UCSD-AML1 (cell line): ENCODE measurements around the gene IFRD1.
"Not testable (repeated sequence)": the region's sequence is repeated elsewhere in the genome, so short reads cannot be mapped to it uniquely, and the experiment has no call there.

Source experiments
- DNase-seq: peaks from one replicate; lab custom pipeline; 2025; ENCODE audit not compliant: unreplicated experiment; lab: John Stamatoyannopoulos, UW

Gene IFRD1

DNA sequence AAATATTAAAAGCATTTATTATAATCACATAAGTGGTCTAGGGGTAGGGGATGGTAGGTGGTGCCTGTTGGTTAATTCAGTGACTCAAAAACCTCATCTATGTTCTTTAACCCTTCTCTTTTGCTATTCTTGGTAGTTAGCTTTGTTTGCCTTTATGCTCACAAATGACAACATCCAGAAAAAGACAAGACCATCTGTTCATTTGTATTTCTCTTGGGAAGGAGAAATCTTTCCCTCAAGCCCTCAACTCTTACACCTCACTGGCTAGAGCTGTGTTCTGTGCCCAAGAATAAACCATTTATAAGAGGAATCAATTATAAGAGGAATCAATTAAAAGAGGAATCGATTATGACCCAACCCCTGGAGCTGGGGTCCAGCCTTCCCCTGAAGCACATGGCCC, 10.8 kb upstream of the IFRD1 start:
- DNase-seq: no peak

DNA sequence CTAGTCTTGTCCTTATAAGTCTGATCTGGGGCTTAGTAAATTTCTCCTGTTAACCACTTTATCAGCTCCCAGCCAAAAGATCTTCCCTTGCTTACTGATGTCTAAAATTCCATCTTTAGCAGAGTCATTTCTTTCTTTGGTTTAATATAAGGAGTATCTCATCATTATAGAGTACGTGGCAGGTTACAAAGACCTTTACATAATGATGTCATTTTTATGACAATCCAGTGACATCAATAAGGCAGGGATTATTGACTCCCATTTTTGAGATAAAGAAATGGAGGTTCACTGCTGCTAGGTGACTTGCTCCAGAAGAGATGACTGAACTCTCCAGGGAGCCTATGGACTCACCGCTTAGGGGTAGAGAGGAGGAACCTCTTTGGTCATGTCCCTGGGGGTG, 8.1 kb upstream of the IFRD1 start:
- no peak for DNase-seq

GRCh38 chr7:112444505-112444904, 5.8 kb upstream of the IFRD1 start:
- no peak for DNase-seq

GRCh38 chr7:112446431-112446830, 3.8 kb upstream of the IFRD1 start:
- no peak for DNase-seq

- DNase-seq: no peak
Observed at GRCh38 chr7:112447406-112447805, 2.9 kb upstream of the IFRD1 start.

GRCh38 chr7:112448381-112448780, 1.9 kb upstream of the IFRD1 start:
- no peak for DNase-seq

DNA sequence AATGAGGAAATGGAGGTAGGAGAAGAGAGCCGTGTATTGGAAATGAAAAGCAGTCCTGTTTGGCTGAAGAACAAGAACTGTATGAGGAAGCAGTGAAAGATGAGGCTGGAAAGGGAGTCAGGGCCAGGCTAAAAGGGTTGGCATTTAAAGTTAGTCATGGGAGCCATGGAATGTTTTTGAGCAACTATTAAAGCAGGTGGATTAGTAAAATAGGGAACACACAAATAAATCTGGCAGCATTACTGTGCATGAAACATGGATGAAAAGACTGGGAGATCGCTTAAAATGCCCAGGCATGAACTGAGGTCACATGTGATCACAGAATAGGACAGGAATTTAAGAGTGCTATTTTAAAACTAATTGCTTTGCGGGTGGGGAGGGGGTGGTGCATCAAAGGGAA, 1.4 kb upstream of the IFRD1 start:
- DNase-seq: no peak

- no peak for DNase-seq
Observed at GRCh38 chr7:112449353-112449752, 907 bp upstream of the IFRD1 start.

GRCh38 chr7:112450807-112451761, 824 bp downstream of the IFRD1 start:
- peak; percentile 80 for DNase-seq

DNA sequence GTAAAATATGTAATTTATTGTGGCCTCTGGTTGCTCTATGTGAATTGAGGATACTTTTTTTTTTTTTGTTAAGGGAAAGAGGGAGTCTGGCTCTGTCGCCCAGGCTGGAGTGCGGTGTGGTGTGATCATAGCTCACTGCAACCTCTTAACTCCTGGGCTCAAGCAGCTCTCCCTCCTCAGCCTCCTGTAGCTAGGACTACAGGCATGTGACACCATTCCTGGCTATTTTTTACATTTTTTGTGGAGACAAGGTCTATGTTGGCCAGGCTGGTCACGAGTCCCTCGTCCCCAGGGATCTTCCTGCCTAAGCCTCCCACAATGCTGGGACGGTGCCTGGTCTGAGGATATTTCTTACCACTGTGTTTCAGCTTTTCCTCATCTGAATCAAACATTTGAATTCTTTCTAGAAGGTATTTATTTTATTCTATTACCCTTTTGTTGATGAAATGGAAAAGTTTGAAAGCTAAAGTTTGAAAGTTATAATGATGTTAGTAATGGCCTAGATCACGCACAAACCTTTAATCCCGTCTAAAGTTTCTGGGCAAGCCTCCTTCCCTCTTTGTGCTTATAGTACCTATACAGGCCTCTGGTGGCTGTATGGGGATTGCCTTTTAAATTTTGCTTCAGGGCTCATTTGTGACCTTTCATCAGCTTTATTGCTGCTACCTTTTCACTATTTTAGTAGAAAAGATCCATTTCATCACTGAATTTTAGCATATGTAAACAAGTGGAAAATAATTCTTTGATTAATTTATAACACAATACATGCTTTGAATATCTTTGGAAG, 2.0 kb downstream of the IFRD1 start:
- peak; percentile 10 for DNase-seq

DNA sequence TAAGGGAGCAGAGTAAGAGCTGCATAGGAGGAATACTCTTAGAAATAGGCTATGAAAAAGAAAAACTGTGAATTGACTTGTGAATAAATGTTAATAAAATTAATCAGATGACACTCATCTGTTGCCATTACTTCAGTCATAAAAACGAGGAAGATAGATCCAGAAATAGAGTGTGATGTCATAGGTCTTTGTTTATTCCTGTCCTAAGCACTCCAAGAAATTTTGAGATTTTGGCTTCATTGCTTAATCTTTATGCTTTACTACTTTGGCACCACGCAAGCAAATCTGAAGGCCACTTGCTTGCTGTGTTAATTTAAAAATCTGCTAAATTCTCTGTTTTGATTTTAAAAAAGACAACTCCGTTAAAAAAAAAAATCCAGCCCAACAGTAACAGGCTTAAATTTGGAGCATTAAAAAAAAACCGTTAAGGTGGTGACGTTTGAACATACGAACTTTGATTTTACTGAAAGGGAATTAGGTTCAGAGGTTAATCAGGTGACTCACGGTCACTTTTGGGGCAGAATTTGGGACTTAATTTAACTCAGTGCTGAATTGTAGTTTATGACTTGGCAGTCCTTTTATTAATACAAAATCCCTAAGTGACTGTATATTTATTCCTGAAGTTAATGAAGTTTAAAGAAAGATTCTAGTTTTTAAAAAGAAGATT, 3.4 kb downstream of the IFRD1 start:
- no peak for DNase-seq

- DNase-seq: not testable (repeated sequence)
Observed at GRCh38 chr7:112454191-112454590, 3.9 kb downstream of the IFRD1 start.

DNA sequence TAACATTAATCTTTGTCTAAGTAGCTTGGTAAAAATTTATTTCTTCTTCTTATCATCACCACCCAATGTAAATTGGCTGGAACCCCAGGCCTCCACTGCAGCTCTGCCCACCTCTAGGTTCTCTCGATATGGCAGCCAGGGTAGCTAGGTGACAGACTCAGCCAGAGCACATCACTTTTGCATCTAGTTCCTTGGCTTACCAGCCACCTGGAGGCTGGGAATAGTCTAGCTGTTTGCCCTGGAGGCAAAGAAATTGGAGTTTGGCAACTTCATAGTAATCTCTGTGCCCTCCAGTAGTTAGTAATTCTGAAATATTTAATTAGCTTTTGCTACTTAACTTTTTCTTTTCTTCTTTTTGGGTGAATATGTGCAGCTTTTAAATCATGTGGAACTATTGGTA, 9.4 kb downstream of the IFRD1 start:
- no peak for DNase-seq

- no peak for DNase-seq
Observed at GRCh38 chr7:112462236-112462635, 12.0 kb downstream of the IFRD1 start.

- no peak for DNase-seq
Observed at GRCh38 chr7:112467867-112468266, 17.6 kb downstream of the IFRD1 start.

- no peak for DNase-seq
Observed at GRCh38 chr7:112470194-112470593, 19.9 kb downstream of the IFRD1 start.

DNA sequence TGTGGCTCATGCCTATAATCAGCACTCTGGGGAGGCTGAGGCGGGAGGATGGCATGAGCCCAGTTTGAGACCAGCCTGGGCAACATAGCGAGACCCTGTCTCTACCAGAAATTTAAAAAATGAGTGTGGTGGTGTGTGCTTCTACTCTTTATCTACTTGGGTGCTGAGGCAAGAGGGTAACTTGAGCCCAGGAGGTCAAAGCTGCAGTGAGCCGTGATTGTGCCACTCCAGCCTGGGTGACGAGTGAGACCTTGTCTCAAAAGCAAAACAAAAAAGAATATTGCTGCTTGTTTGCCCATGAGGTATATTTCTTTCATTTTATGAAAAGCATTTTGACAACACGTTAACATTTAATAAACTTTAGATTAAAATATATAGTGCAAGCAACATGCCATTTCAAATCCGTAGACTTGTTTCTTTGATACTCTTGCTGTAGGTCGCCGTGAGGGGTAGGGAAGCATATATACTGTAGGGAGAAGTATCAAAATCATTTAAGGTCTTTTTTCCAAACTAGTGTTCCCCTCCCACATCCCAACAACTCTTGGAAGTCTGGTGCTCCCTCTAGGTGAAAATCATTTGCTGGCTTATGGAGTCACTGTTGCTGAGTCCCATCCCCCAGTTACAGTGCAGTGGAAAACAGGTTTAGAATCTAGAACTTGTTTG, 26.3 kb downstream of the IFRD1 start:
- DNase-seq: no peak

DNA sequence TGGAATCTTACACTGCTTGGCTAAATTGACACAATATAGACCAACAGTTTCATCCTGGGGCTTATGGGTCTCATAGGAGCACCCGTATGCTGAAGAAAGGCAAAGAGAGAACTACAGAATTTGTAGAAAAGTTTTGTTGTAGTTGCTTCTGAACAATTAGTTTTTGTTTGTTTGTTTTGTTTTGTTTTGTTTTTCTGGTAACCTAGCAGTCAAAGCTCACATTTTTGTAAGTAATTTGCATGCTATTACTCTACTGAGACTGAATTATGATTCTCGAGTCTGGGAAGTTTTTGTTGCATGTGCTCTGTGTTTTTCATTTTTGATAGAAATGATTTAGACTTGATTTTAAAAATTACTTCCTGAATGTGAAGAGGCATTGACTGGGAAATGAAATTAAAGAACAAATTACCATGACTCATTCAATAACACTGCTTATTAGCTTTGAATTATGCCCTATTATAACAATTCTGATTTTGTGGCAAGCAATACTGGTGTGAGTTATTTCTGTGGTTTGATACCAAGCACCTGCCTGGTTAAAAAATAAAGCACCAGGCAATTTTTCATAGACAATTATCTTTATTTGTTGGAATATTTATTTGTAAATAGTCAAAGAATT, 31.0 kb downstream of the IFRD1 start:
- DNase-seq: no peak

DNA sequence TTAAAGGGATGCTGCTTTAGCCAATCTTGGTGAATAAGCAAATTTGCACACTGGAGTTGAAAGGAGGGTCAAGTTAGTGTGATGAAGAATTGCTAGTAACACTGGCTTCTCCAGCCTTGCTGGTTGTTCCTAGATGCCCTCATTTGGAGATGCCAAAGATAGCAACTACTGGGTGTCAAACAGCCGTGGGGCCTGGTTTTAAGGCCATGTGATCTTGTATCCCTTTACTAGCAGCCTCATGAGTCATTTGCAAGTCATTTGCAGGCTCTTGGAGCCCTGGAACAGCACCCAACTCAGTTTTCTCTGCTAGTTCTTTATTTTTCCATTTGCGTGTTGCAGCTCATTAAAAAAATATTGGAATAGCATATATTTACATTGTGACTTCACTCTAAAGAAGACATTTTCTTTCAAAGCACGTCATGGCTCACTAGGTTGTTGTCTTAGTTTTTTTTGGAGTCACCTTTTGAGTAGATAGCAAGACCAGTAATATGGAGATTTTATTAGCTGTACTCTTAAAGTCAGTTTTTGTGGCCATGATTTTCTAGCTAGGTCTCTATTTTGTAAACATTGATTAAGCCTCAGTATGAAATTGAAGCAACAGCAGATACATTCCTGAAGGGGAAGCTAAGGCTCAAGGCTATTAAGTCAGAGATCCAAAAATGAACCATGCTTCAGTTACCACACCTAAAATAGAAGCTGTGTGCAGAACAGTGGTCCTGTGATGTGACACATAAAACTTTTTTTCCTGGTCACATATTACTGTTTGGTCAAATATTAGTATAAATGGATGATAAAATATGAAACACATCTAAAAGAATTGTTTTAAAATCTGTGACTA, 31.8 kb downstream of the IFRD1 start:
- peak; percentile 5 for DNase-seq
